Adrenal gland (tissue), 5 donors: ENCODE measurements around the gene E4F1.

Experiments
- CTCF ChIP-seq, 6 experiments: fragments of 450-650 bp in 4 of 6; fragments of 200-600 bp in 2 of 6; sonication (generic) in 1 of 6; IDR thresholded peaks; 1 replicate in 5 of 6; 2 replicates in 1 of 6; pipeline versions ENCODE4 v1.5.1 to v1.8.0; 2016 to 2021; ENCODE audit warnings: antibody characterized with exemption in 6 of 6, mild to moderate bottlenecking in 2 of 6, moderate library complexity in 1 of 6
- POLR2A ChIP-seq, 2 donors: fragments of 450-650 bp; IDR thresholded peaks; one replicate each; pipeline ENCODE4 v1.6.1; 2017; ENCODE audit warnings: antibody characterized with exemption in 2 of 2, mild to moderate bottlenecking in 2 of 2, moderate library complexity in 1 of 2
- donor health status: DM: no; HTN: no; CAD: no.

GRCh38 chr16:2194166-2194834, 29.1 kb upstream of the E4F1 start:
- no peak for TF ChIP-seq CTCF (IDR thresholded peaks at IDR 0.05)
- no peak for TF ChIP-seq POLR2A (IDR thresholded peaks at IDR 0.05)
